ENCODE data around the gene PTPN11.

The PTPN11 gene

DNA sequence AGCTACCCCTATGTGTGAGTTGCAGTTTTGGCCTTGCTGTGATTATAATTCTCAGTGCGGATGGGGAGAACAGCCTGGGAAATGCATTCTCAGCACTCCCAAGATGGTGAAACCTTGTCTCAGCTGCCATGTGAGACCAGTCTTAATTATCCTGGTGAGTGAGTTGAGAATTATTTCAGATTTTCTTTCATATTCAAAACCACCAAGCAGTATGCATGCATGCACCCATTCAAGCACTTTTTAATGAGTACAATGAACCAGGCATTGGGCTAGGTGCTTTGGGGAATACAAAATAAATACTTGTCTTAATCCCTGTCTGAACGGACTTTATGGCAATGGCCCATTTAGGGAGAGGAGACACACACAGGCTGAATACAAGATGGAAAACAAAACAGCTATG, 94.7 kb downstream of the PTPN11 start:
- in situ Hi-C loops (cut with HindIII; ENCODE audit: low sequenced_read_pairs), result no loop called here

DNA sequence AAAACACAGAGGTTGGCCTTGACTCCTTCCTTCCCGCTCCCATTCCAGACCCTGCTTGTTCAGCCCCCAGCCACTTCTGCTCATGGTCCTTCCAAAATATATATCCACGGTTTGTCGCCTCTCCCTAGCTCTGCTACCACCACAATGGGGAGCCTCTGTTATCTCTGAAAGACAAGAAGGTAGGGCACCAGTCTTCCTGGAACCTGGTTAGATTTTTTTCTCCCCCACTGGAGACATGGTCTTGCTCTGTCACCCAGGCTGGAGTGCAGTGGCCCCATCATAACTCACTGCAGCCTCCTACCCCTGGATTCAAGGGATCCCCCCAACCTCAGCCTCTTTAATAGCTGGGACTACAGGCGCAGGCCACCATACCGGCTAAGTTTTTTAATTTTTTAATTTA, 95.7 kb downstream of the PTPN11 start:
- in situ Hi-C loops (cut with HindIII; ENCODE audit: low sequenced_read_pairs), result no loop called here

DNA sequence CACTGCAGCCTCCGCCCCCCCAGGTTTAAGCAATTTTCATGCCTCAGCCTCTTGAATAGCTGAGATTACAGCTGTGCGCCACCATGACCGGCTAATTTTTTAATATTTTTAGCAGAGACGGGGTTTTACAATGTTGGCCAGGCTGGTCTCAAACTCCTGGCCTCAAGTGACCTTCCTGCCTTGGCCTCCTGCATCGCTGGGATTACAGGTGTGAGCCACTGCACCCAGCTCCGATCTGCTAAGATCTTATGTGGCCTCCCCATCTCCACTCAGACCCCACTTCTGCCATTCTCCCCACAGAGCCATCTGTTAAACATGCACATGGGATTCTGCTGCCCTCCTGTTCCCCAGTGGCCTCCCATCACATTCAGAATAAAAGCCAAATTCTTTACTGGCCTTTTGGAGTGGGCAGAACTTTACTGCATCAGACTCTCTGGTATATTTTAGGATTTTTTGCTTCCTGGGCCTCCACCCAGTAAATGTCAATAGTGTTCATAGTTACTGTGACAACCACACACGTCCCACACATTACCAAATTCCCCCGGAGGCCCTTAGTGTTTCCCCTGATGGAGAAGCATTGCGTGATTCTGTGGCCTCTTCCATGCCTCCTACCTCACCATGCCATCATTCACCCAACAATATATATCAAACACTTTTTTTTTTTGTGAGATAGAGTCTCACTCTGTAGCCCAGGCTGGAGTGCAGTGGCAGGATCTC, 96.3 kb downstream of the PTPN11 start:
- in situ Hi-C loops (cut with HindIII; ENCODE audit: low sequenced_read_pairs), result no loop called here

DNA sequence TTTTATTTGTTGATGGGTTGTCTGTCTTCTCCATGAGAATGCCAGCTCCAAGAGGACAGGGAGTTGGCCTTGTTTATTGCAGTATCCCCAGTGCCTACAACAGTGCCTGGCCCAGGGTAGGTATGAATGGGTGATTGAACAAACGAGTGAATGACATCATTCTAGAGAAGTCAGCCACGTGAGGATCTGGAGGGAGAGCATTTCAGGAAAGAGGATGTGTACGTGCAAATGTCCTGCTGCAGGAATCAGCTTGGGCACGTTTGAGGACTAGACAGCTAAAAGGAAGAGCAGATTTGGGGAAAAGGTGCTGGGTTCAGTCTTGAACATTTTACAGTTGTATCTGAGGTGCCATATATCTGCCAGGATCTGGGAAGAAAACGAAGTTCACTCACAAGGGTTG, 97.1 kb downstream of the PTPN11 start:
- in situ Hi-C loops (cut with HindIII; ENCODE audit: low sequenced_read_pairs), result no loop called here

DNA sequence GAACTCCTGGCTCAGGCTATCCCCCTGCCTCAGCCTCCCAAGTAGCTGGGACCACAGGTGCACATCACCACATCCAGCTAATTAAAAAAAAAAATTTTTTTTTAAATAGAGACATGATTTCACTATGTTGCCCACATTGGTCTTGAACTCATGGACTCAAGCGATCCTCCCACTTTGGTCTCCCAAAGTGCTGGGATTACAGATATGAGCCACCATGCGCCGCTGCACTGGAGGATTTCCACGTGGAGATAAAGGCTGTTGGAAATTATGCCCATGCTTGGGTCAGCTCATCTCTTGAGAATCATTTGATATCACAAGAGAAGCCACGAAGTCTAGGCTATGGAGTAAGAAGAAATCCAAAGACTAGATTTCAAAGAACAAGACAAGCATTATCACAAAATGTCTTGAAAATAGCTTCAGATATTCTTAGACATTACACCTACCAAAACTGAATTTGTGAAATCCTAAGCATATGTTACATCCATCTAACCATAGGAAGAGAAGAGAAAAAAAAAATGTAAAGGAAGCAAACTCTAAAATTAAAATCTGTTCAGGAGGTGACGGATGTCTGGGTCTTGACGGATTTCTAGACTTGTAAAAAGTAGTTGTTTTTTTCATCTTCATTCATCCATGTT, 99.1 kb downstream of the PTPN11 start:
- in situ Hi-C loops (cut with HindIII; ENCODE audit: low sequenced_read_pairs), result no loop called here

DNA sequence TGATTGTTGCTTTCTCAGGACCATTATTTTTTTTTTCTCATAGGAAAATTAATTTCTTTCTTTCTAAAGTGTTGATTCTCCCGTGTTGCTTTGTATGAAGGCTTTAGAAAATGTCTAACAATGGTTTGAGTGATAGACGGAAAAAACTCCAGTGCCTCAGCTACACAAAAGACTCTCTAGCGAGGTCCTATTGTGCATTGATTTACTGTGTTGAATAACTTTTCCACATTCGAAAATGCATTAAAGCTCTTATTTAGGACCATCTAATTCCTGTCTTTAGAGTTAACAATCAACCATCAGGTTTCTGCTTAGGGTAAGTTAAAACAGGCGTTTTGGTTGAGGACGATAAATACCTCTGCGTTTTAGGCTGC, 99.6 kb downstream of the PTPN11 start:
- in situ Hi-C loops (cut with HindIII; ENCODE audit: low sequenced_read_pairs), result no loop called here

DNA sequence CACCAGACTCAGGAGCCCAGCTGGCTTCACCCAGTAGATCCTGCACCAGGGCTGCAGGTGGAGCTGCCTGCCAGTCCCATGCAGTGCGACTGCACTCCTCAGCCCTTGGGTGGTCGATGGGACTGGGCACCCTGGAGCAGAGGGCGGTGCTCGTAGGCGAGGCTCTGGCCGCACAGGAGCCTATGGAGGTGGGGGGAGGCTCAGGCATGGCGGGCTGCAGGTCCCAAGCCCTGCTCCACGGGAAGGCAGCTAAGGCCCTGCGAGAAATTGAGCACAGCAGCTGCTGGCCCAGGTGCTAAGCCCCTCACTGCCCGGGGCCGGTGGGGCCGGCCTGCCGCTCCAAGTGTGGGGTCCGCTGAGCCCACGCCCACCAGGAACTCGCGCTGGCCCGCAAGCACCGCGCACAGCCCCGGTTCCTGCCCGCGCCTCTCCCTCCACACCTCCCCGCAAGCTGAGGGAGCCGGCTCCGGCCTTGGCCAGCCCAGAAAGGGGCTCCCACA, 101.1 kb downstream of the PTPN11 start:
- in situ Hi-C loops (cut with HindIII; ENCODE audit: low sequenced_read_pairs), result loop anchor here (5.0 kb wide), 1 partner anchor 37 kb away; no protein-coding TSS in a partner anchor

DNA sequence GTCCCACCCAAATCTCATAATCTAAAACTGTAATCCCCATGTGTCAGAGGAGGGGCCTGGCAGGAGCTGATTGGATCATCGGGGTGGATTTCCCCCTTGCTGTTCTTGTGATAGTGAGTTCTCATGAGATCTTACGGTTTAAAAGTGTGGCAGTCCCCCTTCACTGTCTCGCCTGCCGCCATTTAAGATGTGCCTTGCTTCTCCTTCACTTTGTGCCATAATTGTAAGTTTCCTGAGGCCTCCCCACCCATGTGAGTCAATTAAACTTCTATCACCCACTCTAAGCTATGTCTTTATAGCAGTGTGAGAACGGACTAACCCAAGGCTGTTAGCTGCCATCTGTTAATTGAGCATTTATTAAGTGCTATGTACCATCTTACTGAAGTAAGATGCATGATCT, 105.1 kb downstream of the PTPN11 start:
- in situ Hi-C loops (cut with HindIII; ENCODE audit: low sequenced_read_pairs), result loop anchor here (5.0 kb wide), 1 partner anchor 33 kb away; no protein-coding TSS in a partner anchor

DNA sequence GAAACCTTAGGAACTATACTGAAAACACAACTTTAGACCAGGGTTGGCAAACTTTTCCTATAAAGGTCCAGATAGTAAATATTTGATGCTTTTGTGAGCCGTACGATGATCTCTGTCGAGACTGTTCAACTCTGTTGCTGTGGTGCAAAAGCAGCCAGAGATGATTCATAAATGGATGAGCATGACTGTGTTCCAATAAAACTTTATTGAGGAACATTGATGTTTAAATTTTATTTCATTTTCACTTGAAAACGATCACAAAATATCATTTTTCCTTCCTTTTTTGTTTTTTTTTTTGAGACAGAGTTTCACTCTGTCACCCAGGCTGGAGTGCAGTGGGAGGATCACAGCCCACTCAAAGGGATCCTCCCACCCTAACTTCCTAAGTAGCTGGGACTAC, 105.5 kb downstream of the PTPN11 start:
- in situ Hi-C loops (cut with HindIII; ENCODE audit: low sequenced_read_pairs), result loop anchor here (5.0 kb wide), 1 partner anchor 33 kb away; no protein-coding TSS in a partner anchor

DNA sequence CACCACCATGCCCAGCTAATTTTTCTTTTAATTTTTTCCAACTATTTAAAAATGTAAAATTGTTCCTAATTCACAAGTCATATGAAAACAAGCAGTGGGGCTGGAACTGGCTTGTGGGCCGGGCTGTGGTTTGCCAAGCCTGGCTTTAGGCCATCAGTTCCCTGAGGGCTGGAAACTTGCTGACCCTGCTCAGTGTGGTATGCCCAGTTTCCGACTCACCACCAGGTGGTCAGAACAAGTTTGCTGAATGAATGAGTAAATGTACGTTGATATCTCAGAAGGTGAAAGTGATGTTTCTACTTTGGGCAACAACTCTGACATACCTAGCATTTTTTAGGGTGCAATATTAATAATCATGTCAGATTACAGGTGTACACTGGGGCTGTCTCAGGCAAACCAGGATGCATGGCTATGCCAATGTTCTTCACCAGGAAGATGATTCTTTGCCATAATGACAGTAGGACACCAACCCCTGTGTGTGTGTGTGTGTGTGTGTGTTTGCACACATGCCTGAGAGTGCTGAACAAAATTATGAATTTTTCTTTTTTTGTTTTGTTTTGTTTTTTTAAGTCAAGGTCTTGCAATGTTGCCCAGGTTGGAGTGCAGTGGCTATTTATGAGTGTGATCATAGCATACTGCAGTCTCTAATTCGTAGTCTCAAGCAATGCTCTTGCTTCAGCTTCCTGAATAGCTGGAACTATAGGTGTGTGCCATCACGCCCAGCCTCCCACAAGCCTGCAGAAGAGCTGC, 106.1 kb downstream of the PTPN11 start:
- in situ Hi-C loops (cut with HindIII; ENCODE audit: low sequenced_read_pairs), result loop anchor here (5.0 kb wide), 1 partner anchor 32 kb away; no protein-coding TSS in a partner anchor

DNA sequence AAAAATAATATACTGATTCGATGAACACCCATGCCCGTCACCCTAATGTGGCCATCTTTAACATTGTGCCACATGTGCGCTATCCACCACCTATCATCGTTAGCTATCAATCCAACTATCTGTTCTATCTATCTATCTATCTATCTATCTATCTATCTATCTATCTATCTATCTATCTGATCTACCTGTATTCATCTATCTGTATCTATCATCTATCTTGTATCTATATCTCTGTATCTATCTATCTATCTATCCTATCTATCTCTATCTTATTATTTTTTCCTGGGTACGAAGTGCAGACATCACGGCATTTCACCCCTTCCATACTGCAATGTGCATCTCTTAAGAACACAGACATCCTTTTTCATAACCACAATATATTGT, 106.7 kb downstream of the PTPN11 start:
- in situ Hi-C loops (cut with HindIII; ENCODE audit: low sequenced_read_pairs), result no loop called here

DNA sequence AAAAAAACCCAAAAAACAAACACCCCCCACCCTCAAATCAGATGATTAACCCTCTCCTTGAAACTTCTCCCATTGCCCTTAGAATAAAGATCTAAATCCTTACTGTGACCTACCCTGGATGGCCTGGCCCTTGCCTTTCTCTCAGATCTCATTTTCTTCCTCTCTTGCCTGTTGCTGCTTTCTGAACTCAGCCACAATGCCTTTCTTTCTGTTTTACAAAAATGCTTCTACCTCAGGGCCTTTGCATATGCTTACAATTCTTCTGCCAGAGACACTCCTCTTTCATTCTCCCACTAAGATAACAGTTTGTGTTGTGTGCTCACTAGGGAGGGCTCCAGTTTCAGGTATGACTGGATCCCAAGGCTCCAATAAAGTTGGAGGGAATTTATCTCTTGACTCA, 108.3 kb downstream of the PTPN11 start:
- in situ Hi-C loops (cut with HindIII; ENCODE audit: low sequenced_read_pairs), result no loop called here

DNA sequence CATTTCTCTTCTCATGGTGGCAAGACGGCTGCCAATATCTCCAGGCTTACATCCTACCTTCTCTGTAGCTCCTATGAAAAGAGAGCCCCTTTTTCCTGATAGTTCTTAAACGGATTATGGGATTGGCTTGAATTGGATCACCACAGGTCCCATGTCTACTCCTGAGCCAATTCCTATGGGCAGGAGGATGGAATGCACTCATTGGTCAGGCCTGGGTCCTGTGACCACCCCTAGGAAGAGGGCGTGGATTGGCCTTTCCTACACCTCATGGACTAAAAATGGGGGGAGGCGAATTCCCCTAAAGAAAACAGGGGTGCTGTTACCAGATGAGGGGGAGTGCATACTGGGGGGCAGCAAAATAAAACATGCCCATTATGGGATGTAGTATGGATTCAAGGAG, 108.8 kb downstream of the PTPN11 start:
- in situ Hi-C loops (cut with HindIII; ENCODE audit: low sequenced_read_pairs), result no loop called here

DNA sequence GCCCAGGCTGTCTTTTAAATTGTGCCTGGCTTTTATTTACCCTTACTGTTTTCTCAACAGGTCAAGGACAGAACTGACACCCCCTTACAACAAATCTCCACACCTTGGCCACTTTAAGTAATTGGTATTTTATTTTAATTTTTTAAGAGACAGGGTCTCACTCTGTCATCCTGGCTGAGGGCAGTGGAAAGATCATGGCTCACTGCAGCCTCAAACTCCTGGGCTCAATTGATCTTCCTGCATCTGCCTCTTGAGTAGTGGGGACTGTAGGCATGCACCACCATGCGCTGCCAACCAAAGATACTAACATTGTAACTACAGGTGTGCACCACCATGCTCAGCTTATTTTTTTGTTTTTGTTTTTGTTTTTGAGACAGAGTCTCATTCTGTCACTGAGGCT, 109.8 kb downstream of the PTPN11 start:
- in situ Hi-C loops (cut with HindIII; ENCODE audit: low sequenced_read_pairs), result no loop called here

DNA sequence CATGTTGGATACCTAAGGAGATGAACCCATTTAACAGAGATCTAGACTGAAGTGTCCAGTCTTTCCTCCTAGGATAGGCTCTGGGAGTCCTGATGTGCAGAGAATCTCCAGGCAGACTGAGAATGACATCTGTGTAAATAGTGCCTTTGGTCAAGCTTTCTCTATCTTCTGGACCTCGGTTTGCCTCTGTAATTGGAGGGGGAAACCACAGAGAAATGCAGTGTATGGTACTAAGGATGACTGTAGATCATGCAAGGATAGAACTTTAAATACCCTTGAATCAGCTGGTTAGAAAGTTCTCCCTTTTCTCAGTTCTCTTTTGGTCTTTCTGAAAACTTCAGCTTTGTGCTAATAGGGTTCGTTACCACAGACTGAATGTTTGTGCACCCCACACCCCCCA, 112.2 kb downstream of the PTPN11 start:
- in situ Hi-C loops (cut with HindIII; ENCODE audit: low sequenced_read_pairs), result no loop called here

DNA sequence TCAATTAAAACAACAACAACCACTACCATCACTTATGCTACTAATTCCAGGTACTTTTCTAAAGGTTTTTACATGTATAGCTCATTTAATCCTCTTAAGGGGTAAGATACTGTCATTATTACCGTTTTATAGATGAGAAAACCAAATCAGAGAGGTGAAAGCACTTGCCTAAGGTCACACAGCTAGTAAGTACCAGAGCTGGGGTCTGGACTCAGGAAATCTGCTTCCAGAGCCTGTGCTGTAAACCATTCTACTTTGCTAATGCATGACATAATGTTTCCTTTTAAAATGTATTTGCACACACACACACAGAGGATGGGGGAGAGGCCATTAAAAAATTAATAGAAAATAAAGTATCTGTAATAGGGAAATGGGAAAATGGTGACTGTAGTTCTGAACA, 113.4 kb downstream of the PTPN11 start:
- in situ Hi-C loops (cut with HindIII; ENCODE audit: low sequenced_read_pairs), result no loop called here

DNA sequence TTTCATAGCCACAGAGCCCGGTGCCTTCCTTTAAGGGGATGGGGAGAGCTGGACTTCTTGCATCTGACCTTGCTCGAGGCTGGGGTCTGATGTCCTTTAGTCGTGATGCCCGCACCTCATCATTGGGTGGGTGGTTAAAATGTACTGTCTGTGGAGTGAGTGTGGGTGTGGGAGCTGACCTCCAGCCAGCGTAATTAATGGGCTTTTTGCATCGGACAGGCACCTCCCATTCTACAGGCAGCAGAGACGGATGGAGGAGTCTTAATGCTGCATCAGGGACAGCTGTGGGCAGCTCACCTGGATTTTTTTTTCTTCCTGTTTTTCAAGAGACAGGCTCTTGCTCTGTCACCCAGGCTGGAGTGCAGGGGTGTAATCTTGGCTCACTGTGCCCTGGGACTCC, 114.8 kb downstream of the PTPN11 start:
- in situ Hi-C loops (cut with HindIII; ENCODE audit: low sequenced_read_pairs), result no loop called here

DNA sequence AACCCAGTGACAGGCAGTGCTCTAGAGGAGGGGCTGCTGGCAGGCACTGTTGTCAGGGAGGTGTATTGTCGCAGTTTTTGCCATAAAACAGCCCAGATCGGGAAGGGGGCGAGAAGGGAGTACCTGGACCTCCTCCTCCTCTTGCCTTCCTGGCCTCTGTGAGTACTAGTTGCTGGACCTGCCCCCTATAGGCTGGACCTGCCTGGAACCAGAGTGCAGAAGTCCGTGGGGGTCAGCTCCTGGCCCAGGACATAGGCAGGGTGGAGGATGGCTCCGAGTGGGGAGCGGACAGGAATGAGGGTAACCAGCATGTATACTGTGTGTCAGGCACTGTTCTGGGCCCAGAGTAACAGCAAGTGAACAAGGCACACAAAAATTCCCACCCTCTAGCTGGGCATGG, 116.3 kb downstream of the PTPN11 start:
- in situ Hi-C loops (cut with HindIII; ENCODE audit: low sequenced_read_pairs), result no loop called here

DNA sequence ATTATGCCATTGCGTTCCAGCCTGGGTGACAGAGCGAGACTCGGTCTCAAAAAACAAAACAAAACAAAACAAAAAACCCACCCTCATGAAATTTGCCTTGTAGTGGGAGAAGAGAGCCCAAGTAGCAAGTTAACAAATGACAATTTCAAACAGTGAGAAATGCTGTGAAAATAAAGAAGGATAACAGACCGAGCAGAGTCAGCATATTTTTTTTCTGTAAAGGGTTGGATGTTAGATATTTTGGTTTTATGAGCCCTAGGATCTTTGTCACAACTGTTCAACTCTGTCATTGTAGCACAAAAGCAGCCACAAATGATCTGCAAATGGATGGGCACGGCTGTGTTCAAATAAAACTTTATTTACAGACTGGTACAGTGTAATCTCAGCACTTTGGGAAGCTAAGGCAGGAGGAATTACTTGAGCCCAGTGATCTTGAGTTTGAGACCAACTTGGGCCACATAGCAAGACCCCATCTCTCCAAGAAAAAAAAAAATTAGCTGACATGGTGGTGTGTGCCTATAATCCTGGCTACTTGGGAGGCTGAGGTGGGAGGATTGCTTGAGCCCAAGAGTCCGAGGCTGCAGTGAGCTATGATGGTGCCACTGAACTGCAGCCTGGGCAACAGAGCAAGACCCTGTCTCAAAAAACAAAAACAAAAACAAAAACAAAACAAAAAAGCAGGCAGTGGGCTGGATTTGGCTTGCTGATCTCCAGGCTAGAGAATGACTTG, 117.1 kb downstream of the PTPN11 start:
- in situ Hi-C loops (cut with HindIII; ENCODE audit: low sequenced_read_pairs), result no loop called here

DNA sequence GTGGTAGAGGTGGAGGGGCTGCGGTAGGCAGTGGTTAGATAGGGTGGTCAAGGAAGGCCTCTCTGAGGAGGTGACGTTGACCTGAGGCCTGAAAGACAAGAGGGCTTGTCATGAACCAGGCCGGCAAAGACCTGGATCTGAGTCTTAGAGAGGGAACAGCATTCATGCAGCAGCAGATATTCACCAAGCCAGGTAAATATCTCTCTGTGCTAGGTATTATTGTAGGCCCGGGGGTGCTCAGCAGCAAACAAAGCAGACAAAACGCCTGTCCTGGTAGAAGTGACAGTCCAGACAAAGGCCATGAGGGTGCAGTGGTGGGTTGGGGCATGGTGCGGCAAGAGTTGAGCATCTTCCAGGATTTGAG, 117.6 kb downstream of the PTPN11 start:
- in situ Hi-C loops (cut with HindIII; ENCODE audit: low sequenced_read_pairs), result no loop called here

DNA sequence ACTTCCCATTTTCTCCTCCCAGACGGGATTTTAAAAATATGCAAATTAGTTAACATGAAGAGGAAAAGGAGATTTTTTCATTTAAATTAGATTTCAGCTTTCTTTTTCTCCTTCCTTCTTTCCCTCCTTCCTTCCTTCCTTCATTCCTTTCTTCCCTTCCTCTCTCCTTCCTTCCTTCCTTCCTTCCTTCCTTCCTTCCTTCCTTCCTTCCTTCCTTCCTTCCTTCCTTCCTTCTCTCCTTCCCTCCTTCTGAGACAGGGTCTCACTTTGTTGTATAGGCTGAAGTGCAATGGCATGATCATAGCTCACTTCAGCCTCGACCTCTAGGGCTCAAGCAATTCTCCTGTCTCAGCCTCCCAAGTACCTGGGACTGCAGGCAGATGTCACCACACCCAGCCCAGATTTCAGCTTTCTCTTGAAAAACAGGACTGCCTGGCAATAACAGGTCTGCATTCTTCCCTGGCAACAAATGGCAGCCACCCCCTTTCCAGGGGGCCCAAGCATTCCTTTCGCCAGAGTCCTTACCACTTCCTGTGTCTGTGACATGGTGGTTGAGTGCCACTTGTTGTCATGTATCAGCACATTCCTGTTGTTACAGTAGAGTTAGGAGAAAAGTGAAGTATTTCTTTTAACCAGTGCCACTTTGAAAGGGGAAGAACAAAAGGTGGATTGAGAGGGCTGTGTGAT, 119.1 kb downstream of the PTPN11 start:
- in situ Hi-C loops (cut with HindIII; ENCODE audit: low sequenced_read_pairs), result no loop called here

All from endothelial cell of hepatic sinusoid (primary cell).